Hepatocyte (in vitro differentiated cells): ENCODE results near the gene ARSK.

Experiments
- CTCF ChIP-seq: fragments of 200-600 bp; sonication (generic); IDR thresholded peaks from 2 replicates; pipeline ENCODE4 v1.5.1; 2016; ENCODE audit warnings: antibody characterized with exemption, mild to moderate bottlenecking; ENCODE audit not compliant: poor library complexity
- EZH2 ChIP-seq: fragments of 200-600 bp; sonication (generic); IDR thresholded peaks from 2 replicates; pipeline ENCODE4 v1.6.1; 2016; ENCODE audit warnings: antibody characterized with exemption, mild to moderate bottlenecking, borderline replicate concordance
- EZH2phosphoT487 ChIP-seq: fragments of 200-600 bp; sonication (generic); IDR thresholded peaks from one replicate; pipeline ENCODE4 v1.6.1; 2018; ENCODE audit warnings: antibody characterized with exemption, mild to moderate bottlenecking, low read depth, moderate library complexity; ENCODE audit not compliant: unreplicated experiment, severe bottlenecking

DNA sequence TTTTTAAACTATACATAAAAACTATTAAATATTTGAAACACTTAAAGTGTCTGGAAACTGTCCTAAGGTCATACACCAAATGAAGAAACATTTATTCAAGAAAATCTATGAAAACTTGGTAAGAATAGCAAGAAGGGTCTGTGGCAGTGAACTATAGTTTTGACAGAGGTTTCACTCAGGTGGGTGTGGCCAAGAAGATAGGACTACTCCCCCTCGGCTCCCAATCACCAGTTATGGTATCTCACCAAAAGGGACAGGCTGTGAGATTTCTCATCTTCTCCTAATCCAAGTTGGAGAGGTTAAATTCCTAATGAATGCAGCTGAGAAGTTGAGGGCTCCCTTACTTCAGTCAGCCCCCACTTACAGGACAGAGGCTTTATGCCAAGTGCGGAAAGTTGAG is 2.9 kb downstream of the ARSK start:
- TF ChIP-seq CTCF (no peak), EZH2 (no peak), EZH2phosphoT487 (no peak)
